Measurements from ENCODE around the gene JARID2. TPM values are rescaled to one million over a fixed set of nuclear protein-coding genes. Genes with fewer than 3 reads are reported as not detected.

JARID2 gene
- total and polyA plus RNA-seq, 2 of the 13 experiments (the other 11 are each of a cell fraction or from before 2014, with no cell fraction given), result 7.5 to 10.3 TPM

DNA sequence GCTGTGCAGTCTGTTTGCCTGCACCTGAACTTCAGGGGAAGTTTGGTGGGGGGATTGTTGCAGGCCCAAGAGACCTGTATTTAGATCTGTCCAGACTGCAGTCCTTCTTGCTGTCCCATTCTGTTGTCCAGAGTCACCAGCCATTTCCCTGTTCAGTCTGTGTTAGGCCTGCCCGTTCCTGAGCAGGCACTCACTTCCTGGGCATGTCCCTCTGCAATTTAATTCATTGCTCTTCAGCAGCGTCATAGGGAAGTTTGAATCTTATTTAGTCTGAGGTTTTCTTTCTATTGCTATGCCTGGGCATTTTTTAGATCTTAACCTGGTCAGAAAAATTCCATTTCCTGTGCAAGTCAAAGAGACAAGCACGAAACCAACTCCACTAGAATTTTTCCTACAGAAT is 226.8 kb downstream of the JARID2 start:
- WGBS (ENCODE audit: low lambda C conversion rate), result 95% methylated on average over 3 of the region's 3 CpGs
- Histone ChIP-seq H2AFZ (ENCODE audit: low read length) (no peak overlapping the region), H3K9ac (ENCODE audit: insufficient read depth, low read depth, low read length) (no peak overlapping the region), H4K20me1 (ENCODE audit: insufficient read depth, low read length) (no peaks in the 10 kb centered on the region), H3K79me2 (ENCODE audit: insufficient read depth, low read length) (no peaks in the 10 kb centered on the region), H3K27me3 (ENCODE audit: control insufficient read depth in 1 of 2, insufficient read depth in 2 of 2, low read length in 2 of 2) (no peaks in the 10 kb centered on the region), H3K4me2 (ENCODE audit: low read depth, low read length) (no peak overlapping the region), H3K4me3 (replicated peaks in 1 of 3; ENCODE audit: insufficient read depth in 1 of 3, low read depth in 2 of 3, low read length in 3 of 3) (no peak overlapping the region), H3K9me3 (ENCODE audit: low read length) (no peaks in the 10 kb centered on the region), H3K27ac (ENCODE audit: extremely low read length, insufficient read depth, low read length) (no peak overlapping the region), H3K36me3 (replicated peaks in 1 of 2; ENCODE audit: control insufficient read depth in 1 of 2, insufficient read depth in 2 of 2, low read length in 2 of 2) (peaks cover 12 to 45% of the 10 kb centered on the region in 2 experiments), H3K4me1 (ENCODE audit: insufficient read depth, low read length) (no peaks in the 10 kb centered on the region)
- FAIRE-seq (no peak), ATAC-seq (no peak), DNase-seq (ENCODE audit: low spot score) (no peak)
- ChIA-PET POLR2A (no interaction called here), CTCF (ENCODE audit: low intra/inter-chr PET ratio, low total read pairs) (no interaction called here)
- TF ChIP-seq, protein P1, sequence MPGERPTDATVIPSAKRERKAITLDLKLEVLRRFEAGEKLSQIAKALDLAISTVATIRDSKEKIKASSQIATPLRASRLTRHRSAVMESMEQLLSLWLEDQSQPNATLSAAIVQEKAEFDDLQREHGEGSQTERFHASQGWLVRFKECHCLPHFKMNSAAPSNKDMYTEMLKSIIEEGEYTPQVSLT (CRISPR knock-in tag; IDR thresholded peaks at IDR 0.05; ENCODE audit: borderline replicate concordance, low read depth), result no peak
- TF ChIP-seq, protein P2, sequence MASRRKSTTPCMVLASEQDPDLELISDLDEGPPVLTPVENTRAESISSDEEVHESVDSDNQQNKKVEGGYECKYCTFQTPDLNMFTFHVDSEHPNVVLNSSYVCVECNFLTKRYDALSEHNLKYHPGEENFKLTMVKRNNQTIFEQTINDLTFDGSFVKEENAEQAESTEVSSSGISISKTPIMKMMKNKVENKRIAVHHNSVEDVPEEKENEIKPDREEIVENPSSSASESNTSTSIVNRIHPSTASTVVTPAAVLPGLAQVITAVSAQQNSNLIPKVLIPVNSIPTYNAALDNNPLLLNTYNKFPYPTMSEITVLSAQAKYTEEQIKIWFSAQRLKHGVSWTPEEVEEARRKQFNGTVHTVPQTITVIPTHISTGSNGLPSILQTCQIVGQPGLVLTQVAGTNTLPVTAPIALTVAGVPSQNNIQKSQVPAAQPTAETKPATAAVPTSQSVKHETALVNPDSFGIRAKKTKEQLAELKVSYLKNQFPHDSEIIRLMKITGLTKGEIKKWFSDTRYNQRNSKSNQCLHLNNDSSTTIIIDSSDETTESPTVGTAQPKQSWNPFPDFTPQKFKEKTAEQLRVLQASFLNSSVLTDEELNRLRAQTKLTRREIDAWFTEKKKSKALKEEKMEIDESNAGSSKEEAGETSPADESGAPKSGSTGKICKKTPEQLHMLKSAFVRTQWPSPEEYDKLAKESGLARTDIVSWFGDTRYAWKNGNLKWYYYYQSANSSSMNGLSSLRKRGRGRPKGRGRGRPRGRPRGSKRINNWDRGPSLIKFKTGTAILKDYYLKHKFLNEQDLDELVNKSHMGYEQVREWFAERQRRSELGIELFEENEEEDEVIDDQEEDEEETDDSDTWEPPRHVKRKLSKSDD (CRISPR knock-in tag; IDR thresholded peaks at IDR 0.05; ENCODE audit: low read depth), result no peak
- TF ChIP-seq, protein P3, sequence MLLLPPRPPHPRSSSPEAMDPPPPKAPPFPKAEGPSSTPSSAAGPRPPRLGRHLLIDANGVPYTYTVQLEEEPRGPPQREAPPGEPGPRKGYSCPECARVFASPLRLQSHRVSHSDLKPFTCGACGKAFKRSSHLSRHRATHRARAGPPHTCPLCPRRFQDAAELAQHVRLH (CRISPR knock-in tag; IDR thresholded peaks at IDR 0.05; ENCODE audit: borderline replicate concordance, low read depth), result no peak
- no peak for TF ChIP-seq MTA1 (CRISPR knock-in tag; IDR thresholded peaks at IDR 0.05; ENCODE audit: borderline replicate concordance)
- TF ChIP-seq FOSL2 (CRISPR knock-in tag; IDR thresholded peaks at IDR 0.05), result no peak
- TF ChIP-seq ZNF383 (CRISPR knock-in tag; IDR thresholded peaks at IDR 0.05; ENCODE audit: borderline replicate concordance), result no peak
- TF ChIP-seq, protein P4, sequence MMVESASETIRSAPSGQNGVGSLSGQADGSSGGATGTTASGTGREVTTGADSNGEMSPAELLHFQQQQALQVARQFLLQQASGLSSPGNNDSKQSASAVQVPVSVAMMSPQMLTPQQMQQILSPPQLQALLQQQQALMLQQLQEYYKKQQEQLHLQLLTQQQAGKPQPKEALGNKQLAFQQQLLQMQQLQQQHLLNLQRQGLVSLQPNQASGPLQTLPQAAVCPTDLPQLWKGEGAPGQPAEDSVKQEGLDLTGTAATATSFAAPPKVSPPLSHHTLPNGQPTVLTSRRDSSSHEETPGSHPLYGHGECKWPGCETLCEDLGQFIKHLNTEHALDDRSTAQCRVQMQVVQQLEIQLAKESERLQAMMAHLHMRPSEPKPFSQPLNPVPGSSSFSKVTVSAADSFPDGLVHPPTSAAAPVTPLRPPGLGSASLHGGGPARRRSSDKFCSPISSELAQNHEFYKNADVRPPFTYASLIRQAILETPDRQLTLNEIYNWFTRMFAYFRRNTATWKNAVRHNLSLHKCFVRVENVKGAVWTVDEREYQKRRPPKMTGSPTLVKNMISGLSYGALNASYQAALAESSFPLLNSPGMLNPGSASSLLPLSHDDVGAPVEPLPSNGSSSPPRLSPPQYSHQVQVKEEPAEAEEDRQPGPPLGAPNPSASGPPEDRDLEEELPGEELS (CRISPR knock-in tag; IDR thresholded peaks at IDR 0.05), result no peak
- in situ Hi-C loops (cut with HindIII; ENCODE audit: extremely low pct_ligation_motif_present, low pct_unique_long_range_greater_than_20kb) (no loop called here), intact Hi-C loops (cut with micrococcal nuclease; ENCODE audit: unreplicated experiment) (no loop called here)
- no TSS peak for BruUV-seq (replicated peaks)

All from HepG2 (cell line).